ENCODE results near the gene CPNE2. TPM values are rescaled to one million over a fixed set of nuclear protein-coding genes. Genes with fewer than 3 reads are reported as not detected.

Gene CPNE2
- total and polyA plus RNA-seq, 8 donors = 49.4 to 72.1 (median 67.5) TPM

GRCh38 chr16:57150682-57151330, 58.4 kb downstream of the CPNE2 start:
- TF ChIP-seq CTCF (IDR thresholded peaks at IDR 0.05) = no peak
- peaks cover 0 to 50% of the 10 kb centered on the region in 2 donors for H3K36me3 ChIP-seq

GRCh38 chr16:57151369-57151768, 59.0 kb downstream of the CPNE2 start:
- Histone ChIP-seq H3K9me3 (no peaks in the 10 kb centered on the region), H3K36me3 (peaks cover 0 to 51% of the 10 kb centered on the region in 2 donors), H3K27ac (no peak overlapping the region), H3K4me1 (peaks cover 5 to 37% of the 10 kb centered on the region in 2 donors), H3K27me3 (no peaks in the 10 kb centered on the region), H3K4me3 (no peak overlapping the region)
- intact Hi-C loops (cut with DNase I) = no loop called here
- DNase-seq = no peak
- no peak for TF ChIP-seq CTCF (IDR thresholded peaks at IDR 0.05)
- ATAC-seq = no peak

More at GRCh38 chr16:57150682-57151330, 58.4 kb downstream of the CPNE2 start:
- Histone ChIP-seq H3K4me1 (peaks cover 5 to 43% of the 10 kb centered on the region in 2 donors), H3K27me3 (no peaks in the 10 kb centered on the region), H3K27ac (no peak overlapping the region), H3K9me3 (no peaks in the 10 kb centered on the region), H3K4me3 (no peak overlapping the region)
- intact Hi-C loops (cut with DNase I) = no loop called here
- DNase-seq (peak in 1 of 4 donors; percentile 15), ATAC-seq (no peak)

DNA sequence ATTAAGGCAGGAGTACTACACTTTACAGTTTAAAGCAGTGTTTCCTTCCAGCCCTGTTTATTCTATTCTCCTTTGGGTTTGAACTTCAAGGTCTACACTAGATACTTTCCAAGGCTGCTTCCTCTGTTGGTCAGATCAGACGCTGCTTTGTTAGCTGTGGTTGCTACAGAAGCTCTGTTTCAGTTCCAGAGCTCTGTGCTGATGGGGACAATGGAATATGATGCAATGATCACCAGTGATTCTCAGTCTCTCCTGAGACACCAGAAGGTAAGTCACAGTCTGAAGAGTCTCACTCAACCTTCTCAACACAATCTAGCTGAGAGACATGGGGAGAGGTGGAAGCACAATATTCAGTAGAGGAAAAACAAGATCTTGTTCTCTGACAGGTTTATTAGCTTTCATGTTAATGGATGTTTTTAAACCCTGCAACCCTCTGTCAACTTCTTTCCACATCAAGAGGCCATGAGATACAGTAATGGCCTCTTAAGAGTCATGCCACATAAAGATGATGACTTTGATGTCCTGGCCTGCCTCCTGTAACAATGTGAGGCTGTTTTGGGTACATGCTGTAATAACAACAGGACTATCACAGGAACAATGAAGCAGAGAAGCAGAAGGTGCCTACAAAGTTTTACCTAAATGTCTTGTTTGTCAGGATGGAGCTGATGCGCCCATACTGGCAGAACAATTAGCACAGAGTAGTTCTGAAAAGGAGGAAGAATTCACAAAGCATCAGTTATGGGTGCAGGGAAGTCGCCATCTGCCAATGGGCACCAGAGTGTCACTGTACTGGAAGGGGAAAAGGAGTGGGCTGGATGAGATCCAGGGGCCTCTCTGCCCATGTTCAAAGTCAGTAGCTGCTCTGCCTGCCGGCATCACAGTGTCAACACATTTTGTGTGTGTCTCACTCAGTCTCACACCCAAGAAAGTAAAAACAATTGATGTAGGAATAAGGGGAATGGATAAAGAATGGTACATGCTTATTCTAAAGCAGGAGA, 60.0 kb downstream of the CPNE2 start:
- Histone ChIP-seq H3K27ac (no peak overlapping the region), H3K4me1 (peaks cover 0 to 36% of the 10 kb centered on the region in 2 donors), H3K36me3 (peaks cover 0 to 54% of the 10 kb centered on the region in 2 donors), H3K4me3 (no peak overlapping the region), H3K9me3 (no peaks in the 10 kb centered on the region), H3K27me3 (no peaks in the 10 kb centered on the region)
- intact Hi-C loops (cut with DNase I) = no loop called here
- no peak for ATAC-seq
- DNase-seq = peak in 1 of 4 donors; percentile 10
- TF ChIP-seq CTCF (IDR thresholded peaks at IDR 0.05) = no peak

- no peak overlapping the region for H3K4me3 ChIP-seq
- H3K27me3 ChIP-seq = no peaks in the 10 kb centered on the region
- no peaks in the 10 kb centered on the region for H3K9me3 ChIP-seq
- no peak for ATAC-seq
- intact Hi-C loops (cut with DNase I) = no loop called here
- H3K4me1 ChIP-seq = peaks cover 0 to 23% of the 10 kb centered on the region in 2 donors
- no peak for DNase-seq
- H3K36me3 ChIP-seq = peaks cover 0 to 63% of the 10 kb centered on the region in 2 donors
- no peak overlapping the region for H3K27ac ChIP-seq
- TF ChIP-seq CTCF (IDR thresholded peaks at IDR 0.05) = no peak
Observed at GRCh38 chr16:57153841-57154240, 61.5 kb downstream of the CPNE2 start.

Measured in left lung (tissue), 10 donors.